Measurements from ENCODE around the gene LSR. TPM values are rescaled to one million over a fixed set of nuclear protein-coding genes. Genes with fewer than 3 reads are reported as not detected.

LSR gene
- total RNA-seq, 3 donors from 2014 or later (not counting 1 experiment from before 2014, with no cell fraction given) = 3.4 to 6.9 (median 6.7) TPM

DNA sequence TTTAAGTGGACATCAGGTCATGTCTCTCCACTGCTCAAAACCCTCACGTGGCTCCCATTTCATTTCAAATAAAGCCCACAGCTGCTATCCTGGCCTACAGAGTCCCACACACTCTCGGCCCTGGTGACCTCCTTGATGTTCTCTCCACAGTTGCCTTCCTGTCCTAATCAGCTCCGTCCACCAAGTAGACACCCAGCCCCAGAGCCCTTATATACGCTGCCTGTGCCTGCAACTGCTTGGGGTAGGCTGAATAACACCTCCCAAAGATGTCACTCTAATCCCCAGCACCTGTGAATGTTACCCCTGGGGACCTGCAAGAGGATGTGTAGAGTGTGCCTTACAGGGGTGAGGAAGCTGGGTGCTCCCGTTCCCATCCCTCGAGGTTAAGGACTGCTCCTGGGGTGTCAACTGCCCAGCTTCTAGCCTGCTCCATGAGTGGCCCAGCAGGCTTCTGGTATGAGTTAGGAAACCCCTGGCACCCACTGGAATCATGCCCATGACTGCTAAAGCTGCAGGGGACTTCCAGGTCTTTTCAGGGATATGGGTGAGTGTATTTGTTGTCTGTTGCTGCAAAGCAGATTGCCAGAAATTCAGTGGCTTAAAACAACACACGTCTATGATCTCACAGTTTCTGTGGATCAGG is 26.3 kb upstream of the LSR start:
- Histone ChIP-seq H3K27me3 (ENCODE audit: control insufficient read depth, insufficient read depth, low read length) (no peaks in the 10 kb centered on the region), H3K9me3 (ENCODE audit: control insufficient read depth, insufficient read depth, low read length) (no peaks in the 10 kb centered on the region), H3K27ac (ENCODE audit: low read length) (no peak overlapping the region), H3K4me1 (ENCODE audit: control insufficient read depth, insufficient read depth, low read length) (peaks cover 11% of the 10 kb centered on the region), H3K4me3 (ENCODE audit: low read length) (no peak overlapping the region), H3K36me3 (ENCODE audit: control insufficient read depth, insufficient read depth, low read length) (no peaks in the 10 kb centered on the region)
- Mint-ChIP-seq H3K9me3 (no peaks in the 10 kb centered on the region), H3K27me3 (ENCODE audit: low read depth in 2 of 2) (no peaks in the 10 kb centered on the region), H3K27ac (no peak overlapping the region), H3K4me1 (peaks cover 0 to 4% of the 10 kb centered on the region in 2 donors), H3K36me3 (no peaks in the 10 kb centered on the region), H3K4me3 (no peak overlapping the region)
- no peak for TF ChIP-seq CTCF (IDR thresholded peaks at IDR 0.05)
- ATAC-seq = no peak
- DNase-seq = no peak
- intact Hi-C loops (cut with micrococcal nuclease) = no loop called here
- WGBS (ENCODE audit: insufficient coverage) = 76% methylated on average over 7 of the region's 7 CpGs

- no peaks in the 10 kb centered on the region for H3K36me3 Mint-ChIP-seq
- no peaks in the 10 kb centered on the region for H3K27me3 Mint-ChIP-seq (ENCODE audit: low read depth in 2 of 2)
- H3K27me3 ChIP-seq (ENCODE audit: control insufficient read depth, insufficient read depth, low read length) = no peaks in the 10 kb centered on the region
- DNase-seq (no peak), ATAC-seq (no peak)
- H3K9me3 ChIP-seq (ENCODE audit: control insufficient read depth, insufficient read depth, low read length) = no peaks in the 10 kb centered on the region
- H3K9me3 Mint-ChIP-seq = no peaks in the 10 kb centered on the region
- H3K4me1 Mint-ChIP-seq = peaks cover 0 to 4% of the 10 kb centered on the region in 2 donors
- H3K4me3 Mint-ChIP-seq = no peak overlapping the region
- 67% methylated on average over 6 of the region's 6 CpGs for WGBS (ENCODE audit: insufficient coverage)
- H3K4me1 ChIP-seq (ENCODE audit: control insufficient read depth, insufficient read depth, low read length) = peaks cover 11% of the 10 kb centered on the region
- TF ChIP-seq CTCF (IDR thresholded peaks at IDR 0.05) = no peak
- H3K4me3 ChIP-seq (ENCODE audit: low read length) = no peak overlapping the region
- no peak overlapping the region for H3K27ac Mint-ChIP-seq
- intact Hi-C loops (cut with micrococcal nuclease) = no loop called here
- no peaks in the 10 kb centered on the region for H3K36me3 ChIP-seq (ENCODE audit: control insufficient read depth, insufficient read depth, low read length)
- no peak overlapping the region for H3K27ac ChIP-seq (ENCODE audit: low read length)
Measured at GRCh38 chr19:35223084-35223790, 25.6 kb upstream of the LSR start.

- Histone ChIP-seq H3K27me3 (ENCODE audit: control insufficient read depth, insufficient read depth, low read length) (no peaks in the 10 kb centered on the region), H3K36me3 (ENCODE audit: control insufficient read depth, insufficient read depth, low read length) (no peaks in the 10 kb centered on the region), H3K4me3 (ENCODE audit: low read length) (no peak overlapping the region), H3K4me1 (ENCODE audit: control insufficient read depth, insufficient read depth, low read length) (peaks cover 11% of the 10 kb centered on the region), H3K9me3 (ENCODE audit: control insufficient read depth, insufficient read depth, low read length) (no peaks in the 10 kb centered on the region), H3K27ac (ENCODE audit: low read length) (no peak overlapping the region)
- no peaks in the 10 kb centered on the region for H3K36me3 Mint-ChIP-seq
- H3K27me3 Mint-ChIP-seq (ENCODE audit: low read depth in 2 of 2) = no peaks in the 10 kb centered on the region
- 91% methylated on average over 4 of the region's 4 CpGs for WGBS (ENCODE audit: insufficient coverage)
- intact Hi-C loops (cut with micrococcal nuclease) = no loop called here
- H3K4me3 Mint-ChIP-seq = no peak overlapping the region
- no peak for TF ChIP-seq CTCF (IDR thresholded peaks at IDR 0.05)
- ATAC-seq (no peak), DNase-seq (no peak)
- H3K4me1 Mint-ChIP-seq = peaks cover 0 to 4% of the 10 kb centered on the region in 2 donors
- no peak overlapping the region for H3K27ac Mint-ChIP-seq
- H3K9me3 Mint-ChIP-seq = no peaks in the 10 kb centered on the region
Measured at GRCh38 chr19:35223862-35224505, 24.8 kb upstream of the LSR start.

Measured in natural killer cell (primary cell).